GOT3 (cell line): Measurements from ENCODE around the gene CST11.

Experiments
- DNase-seq: peaks from one replicate; lab custom pipeline; 2025; ENCODE audit warnings: mixed read lengths; lab: John Stamatoyannopoulos, UW

The CST11 gene

GRCh38 chr20:23419995-23420901 lies 32.4 kb downstream of the CST11 start:
- no peak for DNase-seq

- DNase-seq: no peak
These were observed 33.0 kb downstream of the CST11 start for GRCh38 chr20:23419657-23419994.

GRCh38 chr20:23417861-23418260 lies 34.8 kb downstream of the CST11 start:
- DNase-seq: no peak

- no peak for DNase-seq
These were observed 36.6 kb downstream of the CST11 start for GRCh38 chr20:23415959-23416583.

- no peak for DNase-seq
These were observed 37.1 kb downstream of the CST11 start for GRCh38 chr20:23415555-23415954.

GRCh38 chr20:23414526-23415188 lies 38.0 kb downstream of the CST11 start:
- DNase-seq: no peak

- no peak for DNase-seq
These were observed 38.7 kb downstream of the CST11 start for GRCh38 chr20:23413862-23414422.

- no peak for DNase-seq
These were observed 40.6 kb downstream of the CST11 start for GRCh38 chr20:23412026-23412425.

- no peak for DNase-seq
These were observed 41.6 kb downstream of the CST11 start for GRCh38 chr20:23410916-23411695.

- no peak for DNase-seq
These were observed 42.9 kb downstream of the CST11 start for GRCh38 chr20:23409800-23410199.

- DNase-seq: no peak
These were observed 43.7 kb downstream of the CST11 start for GRCh38 chr20:23408957-23409356.

- DNase-seq: no peak
These were observed 44.8 kb downstream of the CST11 start for GRCh38 chr20:23407781-23408464.

GRCh38 chr20:23406880-23407279 lies 45.8 kb downstream of the CST11 start:
- no peak for DNase-seq

GRCh38 chr20:23404196-23404595 lies 48.5 kb downstream of the CST11 start:
- DNase-seq: no peak

- no peak for DNase-seq
These were observed 48.9 kb downstream of the CST11 start for GRCh38 chr20:23403751-23404150.

GRCh38 chr20:23401051-23401450 lies 51.6 kb downstream of the CST11 start:
- no peak for DNase-seq
